H9 (cell line): Measurements from ENCODE around the gene CFAP77. TPM values are rescaled to one million over a fixed set of nuclear protein-coding genes. Genes with fewer than 3 reads are reported as not detected.

Source experiments
- DNase-seq: peaks from one replicate; pipeline ENCODE4 v3.0.0-alpha.2; 2017
- H2AFZ ChIP-seq: one replicate; pipeline ENCODE4 v1.6.1; 2013; ENCODE audit warnings: mild to moderate bottlenecking, low read length, control low read depth, moderate library complexity
- H2AK5ac ChIP-seq: 2 replicates; pipeline ENCODE4 v1.6.1; 2013; ENCODE audit warnings: low read length, control low read depth, mixed read lengths; ENCODE audit not compliant: insufficient read length
- H2BK120ac ChIP-seq: one replicate; pipeline ENCODE4 v1.6.1; 2013; ENCODE audit warnings: low read depth, mild to moderate bottlenecking, low read length, control low read depth, inconsistent platforms; ENCODE audit not compliant: poor library complexity, severe bottlenecking
- H2BK12ac ChIP-seq: 2 replicates; pipeline ENCODE4 v1.6.1; 2013; ENCODE audit warnings: low read length, control low read depth, mixed read lengths, low read depth; ENCODE audit not compliant: insufficient read length
- H2BK15ac ChIP-seq: 2 replicates; pipeline ENCODE4 v1.6.1; 2013; ENCODE audit warnings: low read depth, low read length, control low read depth
- H2BK20ac ChIP-seq: one replicate; pipeline ENCODE4 v1.6.1; 2013; ENCODE audit warnings: low read depth, mild to moderate bottlenecking, low read length, control low read depth, inconsistent platforms; ENCODE audit not compliant: poor library complexity, severe bottlenecking
- H2BK5ac ChIP-seq: 2 replicates; pipeline ENCODE4 v1.6.1; 2013; ENCODE audit warnings: low read length, control low read depth, mixed read lengths; ENCODE audit not compliant: insufficient read length
- H3K14ac ChIP-seq: 2 replicates; pipeline ENCODE4 v1.6.1; 2013; ENCODE audit warnings: low read length, control low read depth; ENCODE audit not compliant: insufficient read depth
- H3K18ac ChIP-seq: 2 replicates; pipeline ENCODE4 v1.6.1; 2013; ENCODE audit warnings: low read depth, mild to moderate bottlenecking, mixed read lengths, low read length, control low read depth; ENCODE audit not compliant: insufficient read length
- H3K23ac ChIP-seq: 2 replicates; pipeline ENCODE4 v1.6.1; 2013; ENCODE audit warnings: low read length, control low read depth, mixed read lengths, low read depth; ENCODE audit not compliant: insufficient read length
- H3K23me2 ChIP-seq: 2 replicates; pipeline ENCODE4 v1.6.1; 2013; ENCODE audit warnings: low read depth, mild to moderate bottlenecking, mixed read lengths, low read length, control low read depth; ENCODE audit not compliant: insufficient read length, poor library complexity, severe bottlenecking
- H3K27ac ChIP-seq: 2 replicates; pipeline ENCODE4 v1.5.1; 2013; ENCODE audit warnings: low read length, control low read depth, mixed read lengths, low read depth; ENCODE audit not compliant: insufficient read length
- H3K27me3 ChIP-seq: 2 replicates; pipeline ENCODE4 v1.6.1; 2013; ENCODE audit warnings: low read length, control low read depth, inconsistent platforms; ENCODE audit not compliant: insufficient read depth
- H3K4ac ChIP-seq: 2 replicates; pipeline ENCODE4 v1.6.1; 2013; ENCODE audit warnings: low read depth, mild to moderate bottlenecking, control low read depth, inconsistent platforms, low read length, moderate library complexity
- H3K4me1 ChIP-seq: 2 replicates; pipeline ENCODE4 v1.6.1; 2013; ENCODE audit warnings: low read length, control low read depth, inconsistent platforms; ENCODE audit not compliant: insufficient read depth
- H3K4me2 ChIP-seq: 2 replicates; pipeline ENCODE4 v1.6.1; 2013; ENCODE audit warnings: low read length, control low read depth, mixed read lengths; ENCODE audit not compliant: insufficient read length, insufficient read depth
- H3K56ac ChIP-seq: 2 replicates; pipeline ENCODE4 v1.6.1; 2013; ENCODE audit warnings: low read depth, mild to moderate bottlenecking, mixed read lengths, low read length, control low read depth; ENCODE audit not compliant: insufficient read length
- H3K79me1 ChIP-seq: 2 replicates; pipeline ENCODE4 v1.6.1; 2013; ENCODE audit warnings: low read depth, mild to moderate bottlenecking, moderate library complexity, low read length, control low read depth, inconsistent platforms; ENCODE audit not compliant: insufficient read depth, poor library complexity, severe bottlenecking
- H3K79me2 ChIP-seq: 2 replicates; pipeline ENCODE4 v1.6.1; 2013; ENCODE audit warnings: low read length, control low read depth, inconsistent platforms; ENCODE audit not compliant: insufficient read depth
- H3K9ac ChIP-seq: 2 replicates; pipeline ENCODE4 v1.6.1; 2013; ENCODE audit warnings: low read length, control low read depth, mixed read lengths; ENCODE audit not compliant: insufficient read length; ENCODE audit errors: extremely low read depth
- H3K9me3 ChIP-seq: one replicate; pipeline ENCODE4 v1.6.1; 2013; ENCODE audit warnings: low read depth, low read length, inconsistent platforms; ENCODE audit not compliant: control insufficient read depth
- H3T11ph ChIP-seq: one replicate; pipeline ENCODE4 v1.6.1; 2013; ENCODE audit warnings: mild to moderate bottlenecking, low read length, control low read depth, inconsistent platforms
- H4K20me1 ChIP-seq: one replicate; pipeline ENCODE4 v1.6.1; 2013; ENCODE audit not compliant: control insufficient read depth, insufficient read length, insufficient read depth
- H4K5ac ChIP-seq: 2 replicates; pipeline ENCODE4 v1.6.1; 2013; ENCODE audit warnings: low read depth, mild to moderate bottlenecking, mixed read lengths, low read length, control low read depth; ENCODE audit not compliant: insufficient read length
- H4K8ac ChIP-seq: replicated peaks from 2 replicates; pipeline ENCODE4 v1.6.1; 2013; ENCODE audit warnings: low read length, control low read depth, mixed read lengths, low read depth; ENCODE audit not compliant: insufficient read length
- H4K91ac ChIP-seq: 2 replicates; pipeline ENCODE4 v1.6.1; 2013; ENCODE audit warnings: low read depth, mild to moderate bottlenecking, moderate library complexity, mixed read lengths, low read length, control low read depth; ENCODE audit not compliant: insufficient read length
- H3K27ac Mint-ChIP-seq, 3 experiments: 2 replicates in 2 of 3; 3 replicates in 1 of 3; pipeline ENCODE4 v1.8.0; 2020 to 2021; ENCODE audit warnings: mixed read lengths in 3 of 3, mild to moderate bottlenecking in 1 of 3, moderate library complexity in 1 of 3
- H3K27me3 Mint-ChIP-seq: 2 replicates; pipeline ENCODE4 v1.8.0; 2021; ENCODE audit warnings: low read depth, mild to moderate bottlenecking, moderate library complexity, mixed read lengths
- H3K36me3 Mint-ChIP-seq, 3 experiments: 2 replicates in 2 of 3; 3 replicates in 1 of 3; pipeline ENCODE4 v1.8.0; 2020 to 2021; ENCODE audit warnings: low read depth in 3 of 3, mixed read lengths in 3 of 3; ENCODE audit not compliant: insufficient read depth in 1 of 3
- H3K4me1 Mint-ChIP-seq, 2 experiments: 2 replicates each; pipeline ENCODE4 v1.8.0; 2020; ENCODE audit warnings: mixed read lengths in 2 of 2
- H3K4me3 Mint-ChIP-seq, 2 experiments: 2 replicates in 1 of 2; 3 replicates in 1 of 2; pipeline ENCODE4 v1.8.0; 2020 to 2021; ENCODE audit warnings: mild to moderate bottlenecking in 2 of 2, mixed read lengths in 2 of 2, moderate library complexity in 1 of 2
- H3K9me3 Mint-ChIP-seq, 2 experiments: 2 replicates in 1 of 2; 3 replicates in 1 of 2; pipeline ENCODE4 v1.8.0; 2020; ENCODE audit warnings: mild to moderate bottlenecking in 2 of 2, mixed read lengths in 2 of 2, moderate library complexity in 1 of 2
- CTCF ChIP-seq: fragments of 200-600 bp; sonication (generic); conservative IDR thresholded peaks from 3 replicates; pipeline ENCODE4 v1.8.0; 2021; ENCODE audit warnings: antibody characterized with exemption, mild to moderate bottlenecking
- WGBS: extraction: QIAGEN DNeasy Blood & Tissue Kit; methylation state at CpG from one replicate; pipeline ENCODE4 v1.1.7; 2013; ENCODE audit warnings: missing lambda C conversion rate, low lambda C conversion rate, mixed read lengths; ENCODE audit not compliant: insufficient read length; ENCODE audit errors: extremely low coverage; 5-methylcytosine and 5-hydroxymethylcytosine counted together
- total RNA-seq: library from RNA; stranded (reverse); gene quantifications from 2 replicates; pipeline ENCODE4 v1.2.1, GENCODE V29; 2021

Gene CFAP77
- total RNA-seq, 1 experiment from 2014 or later: 0.72 TPM

DNA sequence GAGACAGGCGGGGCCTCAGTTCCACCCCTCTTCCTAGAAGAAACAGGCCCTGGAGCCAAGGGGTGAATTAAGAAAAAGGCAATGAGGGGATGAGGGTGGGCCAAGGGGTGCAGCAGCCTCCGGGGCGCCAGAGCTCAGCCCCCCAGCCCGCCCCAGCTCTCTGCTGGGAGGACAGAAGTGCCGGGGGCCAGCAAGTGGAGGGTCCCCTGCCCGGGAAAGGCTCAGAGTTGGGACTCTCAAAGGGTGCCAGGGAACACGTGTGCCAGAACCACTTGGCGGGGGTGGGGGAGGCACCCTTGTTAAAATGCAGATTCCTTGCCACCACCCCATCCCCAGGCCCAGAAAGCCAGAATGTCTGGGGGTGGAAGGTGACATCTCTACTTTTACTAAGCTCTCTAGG lies 104.8 kb downstream of the CFAP77 start:
- TF ChIP-seq CTCF: no peak
- no peak overlapping the region for H3K14ac ChIP-seq
- Mint-ChIP-seq H3K36me3 (no peaks in the 10 kb centered on the region; a peak in 1 of 7 replicates), H3K27me3 (peaks cover 6% of the 10 kb centered on the region), H3K4me3 (no peak overlapping the region), H3K4me1 (peaks cover 0 to 5% of the 10 kb centered on the region in 2 experiments; a peak in 1 of 4 replicates), H3K9me3 (no peaks in the 10 kb centered on the region), H3K27ac (no peak overlapping the region)
- H2AFZ ChIP-seq: no peak overlapping the region
- DNase-seq: no peak
- H3K23ac ChIP-seq: no peak overlapping the region
- H2BK12ac ChIP-seq: no peak overlapping the region
- no peak overlapping the region for H4K8ac ChIP-seq
- H3K79me2 ChIP-seq: no peaks in the 10 kb centered on the region
- H3K18ac ChIP-seq: no peak overlapping the region
- no peak overlapping the region for H3K27ac ChIP-seq
- H4K20me1 ChIP-seq: no peaks in the 10 kb centered on the region
- H4K91ac ChIP-seq: no peak overlapping the region
- no peaks in the 10 kb centered on the region for H3K27me3 ChIP-seq
- no peak overlapping the region for H3T11ph ChIP-seq
- H3K4me2 ChIP-seq: no peak overlapping the region
- H3K23me2 ChIP-seq: no peaks in the 10 kb centered on the region
- WGBS: no CpG with 5 or more reads among the region's 8 CpGs
- H2BK5ac ChIP-seq: no peak overlapping the region
- H3K9ac ChIP-seq: no peak overlapping the region
- H2BK15ac ChIP-seq: no peak overlapping the region
- no peak overlapping the region for H3K56ac ChIP-seq
- no peak overlapping the region for H2AK5ac ChIP-seq
- H2BK20ac ChIP-seq: no peak overlapping the region
- no peaks in the 10 kb centered on the region for H3K4me1 ChIP-seq
- H3K79me1 ChIP-seq: no peaks in the 10 kb centered on the region
- no peak overlapping the region for H2BK120ac ChIP-seq
- no peaks in the 10 kb centered on the region for H3K9me3 ChIP-seq
- no peak overlapping the region for H3K4ac ChIP-seq
- no peak overlapping the region for H4K5ac ChIP-seq
